Stromal cell of bone marrow (primary cell): Measurements from ENCODE around the gene TUBB8B.
"Not testable (repeated sequence)": the region's sequence is repeated elsewhere in the genome, so short reads cannot be mapped to it uniquely, and the experiment has no call there.

Experiments
- DNase-seq: peaks from one replicate; pipeline ENCODE4 v3.0.0-alpha.2; 2012; ENCODE audit warnings: low read depth

The TUBB8B gene

DNA sequence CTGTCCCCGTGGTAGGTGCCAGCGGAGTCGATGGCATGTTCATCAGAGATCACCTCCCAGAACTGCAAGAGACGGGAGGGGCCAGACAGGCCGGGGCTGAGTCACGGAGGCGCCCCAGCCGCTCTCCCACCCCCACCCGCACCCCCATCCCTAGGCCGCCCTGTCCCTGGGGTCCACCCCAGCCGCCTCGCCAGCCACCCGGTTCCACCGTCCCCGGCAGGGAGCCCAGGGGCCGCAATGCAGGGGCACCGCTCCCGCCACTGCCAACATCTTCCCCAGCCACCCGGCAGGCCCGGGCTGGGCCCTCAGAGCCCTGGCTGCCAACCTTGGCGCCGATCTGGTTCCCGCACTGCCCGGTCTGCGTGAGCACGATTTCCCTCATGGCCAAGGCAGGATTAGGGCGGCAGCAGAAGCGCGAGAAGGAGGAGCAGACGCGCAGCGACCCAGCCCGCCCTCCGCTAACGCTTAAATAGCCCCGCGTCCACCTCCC is at the start of gene TUBB8B:
Gene TUBB8B, minus strand, starts transcription at position 440 of the 490 bp plus-strand sequence. Its CDS starts 58 bp downstream, at position 382.
- DNase-seq = not testable (repeated sequence)

DNA sequence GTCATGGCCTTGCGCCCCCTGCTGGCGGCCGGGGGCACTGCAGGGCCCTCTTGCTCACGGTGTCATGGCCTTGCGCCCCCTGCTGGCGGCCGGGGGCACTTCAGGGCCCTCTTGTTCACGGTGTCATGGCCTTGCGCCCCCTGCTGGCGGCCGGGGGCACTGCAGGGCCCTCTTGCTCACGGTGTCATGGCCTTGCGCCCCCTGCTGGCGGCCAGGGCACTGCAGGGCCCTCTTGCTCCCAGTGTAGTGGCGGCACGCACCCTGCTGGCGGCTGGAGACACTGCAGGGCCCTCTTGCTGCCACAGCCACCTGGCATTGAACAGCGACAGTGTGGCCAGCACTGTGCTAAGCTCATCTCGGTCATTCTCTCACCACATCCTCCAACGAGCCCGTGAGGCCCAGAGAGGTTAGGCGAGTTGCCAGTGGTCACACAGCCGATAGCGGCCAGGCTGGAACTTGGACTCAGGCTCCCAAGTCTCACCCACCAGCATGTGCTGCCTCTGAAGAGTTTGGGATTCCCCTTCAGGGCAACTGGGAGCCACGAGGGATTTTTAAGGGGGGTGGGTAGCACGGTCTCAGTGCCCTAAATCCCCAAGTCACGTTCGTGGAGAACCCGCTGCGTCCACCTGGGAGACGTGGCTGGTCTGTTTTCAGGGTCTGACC is 48.0 kb upstream of the TUBB8B start:
- not testable (repeated sequence) for DNase-seq

DNA sequence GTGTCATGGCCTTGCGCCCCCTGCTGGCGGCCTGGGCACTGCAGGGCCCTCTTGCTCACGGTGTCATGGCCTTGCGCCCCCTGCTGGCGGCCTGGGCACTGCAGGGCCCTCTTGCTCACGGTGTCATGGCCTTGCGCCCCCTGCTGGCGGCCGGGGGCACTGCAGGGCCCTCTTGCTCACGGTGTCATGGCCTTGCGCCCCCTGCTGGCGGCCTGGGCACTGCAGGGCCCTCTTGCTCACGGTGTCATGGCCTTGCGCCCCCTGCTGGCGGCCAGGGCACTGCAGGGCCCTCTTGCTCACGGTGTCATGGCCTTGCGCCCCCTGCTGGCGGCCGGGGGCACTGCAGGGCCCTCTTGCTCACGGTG is 47.3 kb upstream of the TUBB8B start:
- not testable (repeated sequence) for DNase-seq

DNA sequence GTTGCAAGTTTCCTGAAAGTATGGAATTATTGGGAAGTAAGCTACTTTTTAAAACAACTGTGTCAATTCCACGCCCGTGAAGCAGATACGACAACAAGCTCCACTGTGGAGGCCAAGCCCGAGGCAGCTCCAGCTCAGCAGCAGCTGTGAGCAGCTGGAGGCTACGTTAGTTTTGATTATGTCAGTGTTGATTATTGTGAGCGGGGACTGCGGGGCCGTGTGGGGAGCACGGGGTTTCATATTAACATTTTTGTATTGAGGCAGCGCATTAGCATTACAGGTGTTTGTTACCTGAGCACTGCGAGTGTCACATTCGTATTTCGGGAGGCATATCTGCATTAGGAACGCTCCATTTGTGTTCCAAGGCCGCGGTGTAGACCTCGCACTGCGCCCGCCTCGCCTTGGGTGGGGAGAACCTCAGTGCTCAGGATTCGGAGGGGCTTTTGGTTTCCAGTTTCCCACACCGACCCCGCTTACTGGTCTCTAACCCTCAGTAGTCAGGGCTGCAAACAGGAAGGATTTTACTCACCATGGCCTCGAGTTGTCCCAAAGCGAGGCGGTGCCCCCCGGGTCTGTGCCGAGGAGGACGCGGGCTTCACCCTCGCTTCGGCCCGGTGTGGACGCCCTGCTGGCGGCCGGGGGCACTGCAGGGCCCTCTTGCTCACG is 46.8 kb upstream of the TUBB8B start:
- DNase-seq = not testable (repeated sequence)

DNA sequence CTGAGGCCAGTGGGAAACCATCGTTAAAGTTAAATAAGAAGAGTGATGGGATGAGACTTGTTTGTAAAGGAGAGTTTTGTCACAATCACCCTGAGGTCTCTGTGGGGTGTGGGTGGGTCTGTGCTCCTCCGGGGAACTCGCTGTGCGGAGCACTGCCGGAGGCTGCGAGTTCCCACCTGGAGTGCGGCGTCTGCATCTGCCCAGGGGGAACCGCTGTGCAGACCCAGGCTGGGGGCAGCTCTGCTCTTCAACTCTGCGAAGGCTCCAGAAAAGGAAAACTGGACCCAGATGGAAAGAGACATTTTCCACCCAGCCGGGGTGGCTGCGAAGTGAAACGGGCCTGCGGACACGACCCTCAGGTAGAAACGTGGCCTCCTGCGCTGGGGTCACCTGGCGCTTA is 46.2 kb upstream of the TUBB8B start:
- not testable (repeated sequence) for DNase-seq

DNA sequence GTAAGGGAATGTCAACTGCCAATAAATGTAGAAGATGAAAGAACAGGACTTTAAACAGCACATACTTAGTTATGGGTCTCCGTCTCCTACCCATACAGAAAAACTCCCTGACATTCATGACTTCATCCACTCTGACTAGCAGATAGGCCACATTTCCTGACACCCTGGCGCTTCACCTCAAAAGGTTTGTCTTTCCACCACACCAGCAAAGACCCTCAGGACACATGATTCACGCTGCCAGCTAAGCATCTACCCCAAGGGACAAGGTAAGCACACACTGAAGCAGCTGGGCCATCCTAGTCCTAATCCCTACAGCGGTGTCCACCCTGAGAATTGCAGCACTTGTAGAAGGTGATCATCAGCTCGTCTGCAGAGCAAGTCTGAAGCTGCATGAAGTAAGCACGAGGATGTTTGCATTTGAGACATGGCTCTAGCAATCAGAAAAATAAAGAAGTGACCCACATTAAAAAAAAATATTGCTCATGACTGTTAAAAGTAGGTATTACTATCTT is 44.5 kb upstream of the TUBB8B start:
- DNase-seq = not testable (repeated sequence)

DNA sequence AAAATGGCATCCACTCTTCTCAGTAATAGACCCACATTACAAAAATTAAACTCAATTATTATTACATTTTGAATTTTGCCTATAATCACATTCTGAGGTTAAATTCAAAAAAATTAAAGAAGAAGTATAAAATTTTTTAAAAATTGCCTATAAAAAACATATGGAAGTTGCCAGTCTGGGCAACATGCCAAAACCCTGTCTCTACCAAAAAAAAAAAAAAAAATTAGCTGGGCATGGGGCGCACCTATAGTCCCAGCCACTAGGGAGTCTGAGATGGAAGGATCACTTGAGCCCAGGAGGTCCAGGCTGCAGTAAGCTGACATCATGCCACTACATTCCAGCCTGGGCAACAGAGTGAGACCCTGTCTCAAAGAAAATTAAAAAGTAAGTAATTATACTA is 42.1 kb upstream of the TUBB8B start:
- not testable (repeated sequence) for DNase-seq

DNA sequence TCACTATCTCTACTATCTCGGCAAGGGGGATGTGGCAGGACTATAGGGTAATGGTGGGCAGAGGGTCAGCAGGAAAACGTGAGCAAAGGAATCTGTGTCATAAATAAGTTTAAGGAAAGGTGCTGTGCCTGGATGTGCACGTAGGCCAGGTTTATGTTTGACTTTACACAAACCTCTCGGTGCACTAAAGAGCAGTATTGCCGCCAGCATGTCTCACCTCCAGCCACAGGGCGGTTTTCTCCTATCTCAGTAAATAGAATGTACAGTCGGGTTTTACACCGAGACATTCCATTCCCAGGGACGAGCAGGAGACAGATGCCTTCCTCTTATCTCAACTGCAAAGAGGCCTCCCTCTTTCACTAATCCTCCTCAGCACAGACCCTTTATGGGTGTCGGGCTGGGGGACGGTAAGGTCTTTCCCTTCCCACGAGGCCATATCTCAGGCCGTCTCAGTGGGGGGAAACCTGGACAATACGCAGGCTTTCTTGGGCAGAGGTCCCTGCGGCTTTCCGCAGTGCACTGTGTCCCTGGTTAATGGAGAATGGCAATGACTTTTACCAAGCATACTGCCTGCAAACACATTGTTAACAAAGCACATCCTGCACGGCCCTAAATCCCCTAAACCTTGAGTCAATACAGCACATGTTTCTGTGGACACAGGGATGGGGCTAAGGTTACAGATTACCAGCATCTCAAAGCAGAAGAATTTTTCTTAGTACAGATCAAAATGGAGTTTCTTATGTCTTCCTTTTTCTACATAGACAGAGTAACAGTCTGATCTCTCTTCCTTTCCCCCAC is 41.2 kb upstream of the TUBB8B start:
- not testable (repeated sequence) for DNase-seq

DNA sequence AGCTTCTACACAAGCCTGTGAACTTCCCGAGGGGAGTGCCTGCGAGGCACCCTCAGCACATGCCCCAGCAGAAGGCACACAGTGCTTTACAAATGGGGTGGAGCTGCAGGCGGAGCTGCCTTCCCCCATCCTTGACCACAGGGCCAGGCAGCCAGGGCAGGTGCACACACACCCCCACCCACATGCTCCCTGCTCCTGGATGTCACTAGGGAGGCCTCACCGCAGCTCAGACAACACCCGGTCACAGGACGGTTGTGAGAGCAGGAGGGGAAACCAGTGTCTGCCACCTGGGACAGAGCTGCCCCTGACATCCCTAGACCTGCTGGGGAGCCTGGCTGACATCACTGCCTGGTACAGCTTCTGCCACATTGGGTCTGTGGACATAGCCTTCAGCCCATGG is 39.7 kb upstream of the TUBB8B start:
- not testable (repeated sequence) for DNase-seq

DNA sequence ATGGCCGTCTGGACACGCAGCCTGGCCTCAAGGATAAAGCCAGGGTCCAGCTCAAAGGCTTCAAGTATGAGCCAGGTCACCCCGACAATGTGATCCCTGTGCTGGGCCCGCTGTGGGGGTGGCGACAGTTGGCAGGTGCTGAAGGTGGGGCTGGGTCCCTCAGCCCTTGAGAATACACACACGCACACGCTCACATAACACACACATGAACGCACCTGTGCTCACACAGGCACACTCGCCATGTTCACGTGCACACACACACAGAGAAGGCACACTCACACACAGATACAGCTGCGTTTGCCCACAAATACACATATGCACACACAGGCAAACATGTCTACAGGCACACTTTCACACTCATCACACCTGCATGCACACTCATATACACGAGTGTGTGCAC is 35.4 kb upstream of the TUBB8B start:
- DNase-seq = not testable (repeated sequence)

DNA sequence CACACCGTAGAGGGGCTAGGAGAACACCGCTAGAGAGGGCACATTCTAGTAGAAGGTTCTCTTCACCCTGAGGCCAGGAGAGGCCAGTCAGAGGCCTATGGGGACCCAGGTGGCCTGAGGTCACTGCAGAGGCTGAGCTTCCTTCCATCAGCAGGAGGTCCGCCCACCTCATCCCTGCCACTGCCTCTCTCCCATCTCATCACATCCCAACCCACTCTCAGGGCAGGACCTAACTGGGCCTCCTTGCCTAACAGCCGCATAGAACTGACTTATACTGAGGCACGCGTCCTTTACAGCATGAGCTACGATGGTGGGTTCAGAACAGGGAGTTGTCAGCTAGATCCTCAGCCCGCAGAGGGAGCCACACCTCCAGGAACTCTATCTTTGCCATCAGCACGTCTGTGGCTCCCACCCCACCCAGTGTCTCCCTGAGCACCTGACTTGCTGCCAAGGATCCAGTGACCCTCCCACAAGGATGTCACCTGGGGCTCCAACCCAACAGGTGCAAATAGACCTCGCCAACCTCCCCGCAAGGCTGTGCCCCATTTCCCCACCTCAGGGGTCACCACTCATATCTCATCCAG is 33.3 kb upstream of the TUBB8B start:
- DNase-seq = not testable (repeated sequence)

DNA sequence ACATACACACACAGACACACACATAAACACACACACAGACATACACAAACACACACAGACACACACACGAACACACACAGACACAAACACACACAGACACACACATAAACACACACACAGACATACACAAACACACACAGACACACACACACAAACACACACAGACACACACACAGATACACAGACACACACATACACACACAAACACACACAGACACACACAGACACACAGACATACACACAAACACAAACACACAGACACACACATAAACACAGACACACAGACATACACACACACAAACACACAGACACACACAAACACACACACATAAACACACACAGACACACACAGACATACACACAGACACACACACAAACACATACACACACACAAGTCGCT is 31.5 kb upstream of the TUBB8B start:
- not testable (repeated sequence) for DNase-seq

DNA sequence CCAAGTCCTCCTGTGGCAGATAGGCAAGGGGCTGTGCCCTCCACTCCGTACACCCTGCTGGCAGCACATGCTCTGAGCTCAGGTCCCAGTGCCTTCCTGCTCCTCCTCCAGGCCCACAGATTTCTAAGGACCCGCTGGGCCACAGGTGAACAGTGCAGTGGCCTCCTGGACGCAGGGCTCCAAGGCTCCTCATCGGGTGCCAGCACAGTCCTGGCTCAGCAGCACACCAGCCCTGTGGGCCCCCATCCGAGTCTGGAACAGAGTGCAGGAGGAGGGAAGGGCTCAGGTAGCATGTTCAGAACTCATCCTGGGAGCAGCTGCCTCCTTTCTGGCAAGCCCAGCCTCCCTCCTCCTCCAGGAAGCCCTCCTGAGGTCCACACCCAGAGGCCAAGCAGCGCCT is 30.8 kb upstream of the TUBB8B start:
- not testable (repeated sequence) for DNase-seq

DNA sequence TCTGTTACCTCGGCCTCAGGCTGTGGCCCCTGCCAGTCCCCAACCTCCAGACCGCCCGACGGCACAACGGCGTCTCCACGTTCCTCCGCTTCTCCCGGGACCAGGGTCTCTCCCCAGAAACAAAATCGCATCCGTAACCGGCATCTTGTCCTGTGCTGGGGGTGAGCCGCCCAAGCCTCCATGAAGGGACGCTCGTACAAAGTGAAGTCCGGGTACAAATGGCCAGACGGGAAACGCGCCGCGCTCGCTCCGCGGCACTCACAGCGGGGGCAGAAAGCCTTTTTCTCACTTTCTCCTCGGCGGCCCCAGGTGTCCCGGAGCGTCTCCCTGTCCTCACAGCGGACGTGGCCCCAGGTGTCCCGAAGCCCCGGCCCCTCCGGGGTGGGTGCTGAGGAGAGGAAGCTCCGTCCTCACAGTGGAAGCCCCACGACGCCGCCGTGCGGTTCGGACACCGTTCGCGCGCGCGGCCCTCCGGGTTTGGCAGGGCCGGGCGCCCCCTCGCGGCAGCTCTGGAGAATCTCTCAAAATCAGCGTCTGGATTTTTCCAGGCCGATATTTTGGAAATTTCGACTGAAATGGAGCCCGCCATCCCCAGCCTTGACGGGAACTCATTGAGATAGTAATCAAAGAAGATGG is 26.2 kb upstream of the TUBB8B start:
- not testable (repeated sequence) for DNase-seq

DNA sequence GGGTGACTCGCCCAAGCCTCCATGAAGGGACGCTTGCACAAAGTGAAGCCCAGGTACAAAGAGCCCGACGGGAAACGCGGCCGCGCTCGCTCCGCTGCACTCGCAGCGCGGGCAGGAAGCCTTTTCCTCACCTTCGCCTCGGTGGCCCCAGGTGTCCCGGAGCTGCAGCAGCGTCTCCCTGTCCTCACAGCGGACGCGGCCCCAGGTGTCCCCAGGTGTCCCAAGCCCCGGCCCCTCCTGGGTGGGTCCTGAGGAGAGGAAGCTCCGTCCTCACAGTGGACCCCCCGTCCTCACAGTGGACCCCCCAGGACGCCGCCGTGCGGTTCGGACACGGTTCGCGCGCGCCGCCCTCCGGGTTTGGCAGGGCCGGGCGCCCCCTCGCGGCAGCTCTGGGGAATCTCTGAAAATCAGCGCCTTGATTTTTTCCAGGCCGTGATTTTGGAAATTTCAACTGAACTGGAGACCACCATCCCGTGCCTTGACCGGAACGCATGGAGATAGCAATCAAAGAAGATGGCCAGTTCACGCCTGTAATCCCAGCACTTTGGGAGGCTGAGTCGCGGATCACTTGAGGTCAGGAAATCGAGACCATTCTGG is 23.9 kb upstream of the TUBB8B start:
- DNase-seq = not testable (repeated sequence)

DNA sequence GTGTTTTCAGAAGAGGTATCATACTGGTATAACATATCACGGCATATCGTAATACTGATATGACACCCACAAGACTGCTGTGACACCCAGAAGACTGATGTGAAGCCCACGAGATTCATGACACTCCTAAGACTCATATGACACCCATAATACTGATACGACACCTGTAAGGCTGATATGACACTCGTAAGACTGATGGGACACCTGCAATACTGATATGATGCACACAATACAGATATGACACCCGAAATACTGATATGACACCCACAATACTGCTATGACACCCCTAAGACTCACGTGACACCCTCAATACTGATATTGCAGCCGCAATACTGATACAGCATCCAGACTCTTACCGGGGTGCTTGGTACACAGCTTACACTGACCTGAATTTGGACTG is 18.3 kb upstream of the TUBB8B start:
- not testable (repeated sequence) for DNase-seq

DNA sequence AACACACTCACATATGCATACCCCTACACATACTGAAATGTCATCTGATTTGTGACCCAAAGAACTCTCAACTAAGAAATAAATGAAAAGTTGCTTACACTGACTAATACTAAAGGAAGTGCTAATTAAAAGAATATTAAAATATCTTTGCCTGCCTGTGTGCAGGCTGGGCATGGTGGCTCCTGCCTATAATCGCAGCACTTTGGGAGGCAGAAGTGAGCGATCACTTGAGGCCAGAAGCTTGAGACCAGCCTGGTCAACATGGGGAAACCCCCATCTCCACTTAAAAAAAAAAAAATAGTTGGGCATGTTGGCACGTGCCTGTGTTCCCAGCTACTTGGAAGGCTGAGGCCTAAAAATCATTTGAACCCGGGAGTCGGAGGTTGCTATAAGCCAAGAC is 14.9 kb upstream of the TUBB8B start:
- DNase-seq = not testable (repeated sequence)

DNA sequence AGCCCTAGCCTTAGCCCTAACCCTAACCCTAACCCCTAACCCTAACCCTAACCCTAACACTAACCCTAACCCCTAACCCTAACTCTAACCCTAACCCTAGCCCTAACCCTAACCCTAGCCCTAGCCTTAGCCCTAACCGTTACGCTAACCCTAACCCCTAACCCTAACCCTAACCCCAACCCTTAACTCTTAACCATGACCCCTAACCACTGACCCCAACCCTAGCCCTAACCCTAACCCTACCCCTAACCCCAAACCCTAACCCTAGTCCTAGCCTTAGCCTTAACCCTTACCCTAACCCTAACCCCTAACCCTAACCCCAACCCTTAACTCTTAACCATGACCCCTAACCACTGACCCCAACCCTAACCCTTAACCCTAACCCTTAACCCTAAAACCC is 14.2 kb upstream of the TUBB8B start:
- not testable (repeated sequence) for DNase-seq

DNA sequence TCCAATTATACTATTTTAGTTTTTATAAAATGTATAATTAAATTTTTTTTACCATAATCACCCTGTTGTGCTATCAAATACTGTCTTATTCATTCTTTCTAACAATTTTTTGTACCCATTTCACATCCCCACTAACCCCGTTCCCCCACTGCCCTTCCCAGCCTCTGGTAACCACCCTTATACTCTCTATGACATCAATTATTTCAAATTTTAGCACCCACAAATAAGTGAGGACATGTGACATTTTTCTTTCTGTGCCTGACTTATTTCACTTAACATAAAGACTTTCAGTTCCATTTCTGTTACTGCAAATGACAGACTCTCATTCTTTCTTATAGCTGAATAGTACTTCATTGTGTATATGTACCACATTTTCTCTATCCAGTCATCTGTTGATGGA is 5.0 kb upstream of the TUBB8B start:
- DNase-seq = not testable (repeated sequence)

DNA sequence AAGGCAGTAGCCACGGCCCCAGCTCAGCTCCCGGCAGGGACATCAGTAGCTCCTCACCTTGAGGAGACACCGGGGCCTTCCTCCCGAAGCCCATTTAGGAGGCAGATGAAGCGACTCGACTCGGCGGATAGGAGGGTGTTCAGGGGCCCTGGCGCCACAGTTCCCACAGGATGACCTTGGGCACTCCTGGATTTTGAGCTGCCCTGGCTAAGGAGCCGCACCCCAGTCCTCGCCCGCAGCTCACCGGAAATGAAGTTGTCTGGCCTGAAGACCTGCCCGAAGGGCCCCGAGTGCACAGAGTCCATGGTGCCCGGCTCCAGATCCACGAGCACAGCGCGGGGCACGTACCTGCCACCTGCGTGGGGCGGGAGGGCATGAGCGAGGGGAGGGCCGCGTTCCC is 719 bp downstream of the TUBB8B start:
- not testable (repeated sequence) for DNase-seq

DNA sequence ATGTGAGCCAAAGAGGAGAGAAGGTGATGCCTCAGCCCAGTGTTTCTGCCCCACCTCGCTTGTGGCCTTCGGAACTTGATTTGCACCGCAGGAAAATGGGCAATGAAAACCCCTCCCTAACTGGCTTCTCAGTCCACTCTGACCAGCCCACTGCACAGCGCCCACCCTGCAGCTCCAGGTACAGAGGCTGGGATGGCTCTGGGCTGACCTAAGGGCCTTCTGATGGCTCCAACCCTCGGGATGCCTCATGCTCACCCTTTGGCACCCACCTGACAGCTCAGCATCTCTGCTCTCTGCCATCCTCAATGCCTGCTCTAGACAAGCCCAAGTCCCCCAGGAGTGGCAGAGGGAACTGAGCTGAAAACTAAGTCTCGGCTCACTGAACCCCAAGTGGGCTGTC is 36.2 kb downstream of the TUBB8B start:
- not testable (repeated sequence) for DNase-seq
